Loucy (cell line): Measurements from ENCODE around the gene SPEM1.

Source experiments
- EZH2phosphoT487 ChIP-seq: fragments of 200-600 bp; IDR thresholded peaks from 2 replicates; pipeline ENCODE4 v1.6.1; 2018; ENCODE audit warnings: antibody characterized with exemption, mild to moderate bottlenecking, moderate library complexity, borderline replicate concordance
- TF ChIP-seq, protein P1 (sequence below): fragments of 200-600 bp; sonication (generic); conservative IDR thresholded peaks from 2 replicates; pipeline ENCODE4 v1.5.1; 2014; ENCODE audit warnings: mild to moderate bottlenecking, antibody characterized with exemption, low read length

DNA sequence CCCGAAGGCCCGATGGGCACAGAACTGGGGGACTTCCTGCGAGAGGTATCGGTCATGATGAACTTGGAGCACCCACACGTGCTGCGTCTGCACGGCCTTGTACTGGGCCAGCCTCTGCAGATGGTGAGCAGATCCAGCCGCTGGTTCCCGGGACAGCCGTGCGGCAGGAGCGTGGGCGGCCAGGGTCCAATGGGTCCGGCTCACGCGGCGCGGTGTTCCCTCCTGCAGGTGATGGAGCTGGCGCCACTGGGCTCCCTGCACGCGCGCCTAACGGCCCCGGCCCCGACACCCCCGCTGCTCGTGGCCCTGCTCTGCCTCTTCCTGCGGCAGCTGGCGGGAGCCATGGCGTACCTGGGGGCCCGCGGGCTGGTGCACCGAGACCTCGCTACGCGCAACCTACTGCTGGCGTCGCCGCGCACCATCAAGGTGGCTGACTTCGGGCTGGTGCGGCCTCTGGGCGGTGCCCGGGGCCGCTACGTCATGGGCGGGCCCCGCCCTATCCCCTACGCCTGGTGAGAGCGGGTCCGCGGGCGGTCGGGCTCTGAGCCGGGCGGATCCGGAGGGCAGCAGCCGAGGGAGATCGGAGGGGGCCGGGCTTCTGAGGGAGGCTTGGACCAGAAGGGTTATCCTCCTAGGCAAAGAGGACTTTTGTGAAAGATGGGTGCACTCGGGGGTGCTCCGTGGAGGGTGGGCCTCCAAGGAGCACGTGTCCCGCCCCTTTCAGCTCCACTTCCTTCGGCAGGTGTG, 36.2 kb upstream of the SPEM1 start:
- TF ChIP-seq, protein P1, sequence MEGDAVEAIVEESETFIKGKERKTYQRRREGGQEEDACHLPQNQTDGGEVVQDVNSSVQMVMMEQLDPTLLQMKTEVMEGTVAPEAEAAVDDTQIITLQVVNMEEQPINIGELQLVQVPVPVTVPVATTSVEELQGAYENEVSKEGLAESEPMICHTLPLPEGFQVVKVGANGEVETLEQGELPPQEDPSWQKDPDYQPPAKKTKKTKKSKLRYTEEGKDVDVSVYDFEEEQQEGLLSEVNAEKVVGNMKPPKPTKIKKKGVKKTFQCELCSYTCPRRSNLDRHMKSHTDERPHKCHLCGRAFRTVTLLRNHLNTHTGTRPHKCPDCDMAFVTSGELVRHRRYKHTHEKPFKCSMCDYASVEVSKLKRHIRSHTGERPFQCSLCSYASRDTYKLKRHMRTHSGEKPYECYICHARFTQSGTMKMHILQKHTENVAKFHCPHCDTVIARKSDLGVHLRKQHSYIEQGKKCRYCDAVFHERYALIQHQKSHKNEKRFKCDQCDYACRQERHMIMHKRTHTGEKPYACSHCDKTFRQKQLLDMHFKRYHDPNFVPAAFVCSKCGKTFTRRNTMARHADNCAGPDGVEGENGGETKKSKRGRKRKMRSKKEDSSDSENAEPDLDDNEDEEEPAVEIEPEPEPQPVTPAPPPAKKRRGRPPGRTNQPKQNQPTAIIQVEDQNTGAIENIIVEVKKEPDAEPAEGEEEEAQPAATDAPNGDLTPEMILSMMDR, result no peak
- TF ChIP-seq EZH2phosphoT487, result no peak
